Measurements from ENCODE around the gene WDR88.

The WDR88 gene, protein sequence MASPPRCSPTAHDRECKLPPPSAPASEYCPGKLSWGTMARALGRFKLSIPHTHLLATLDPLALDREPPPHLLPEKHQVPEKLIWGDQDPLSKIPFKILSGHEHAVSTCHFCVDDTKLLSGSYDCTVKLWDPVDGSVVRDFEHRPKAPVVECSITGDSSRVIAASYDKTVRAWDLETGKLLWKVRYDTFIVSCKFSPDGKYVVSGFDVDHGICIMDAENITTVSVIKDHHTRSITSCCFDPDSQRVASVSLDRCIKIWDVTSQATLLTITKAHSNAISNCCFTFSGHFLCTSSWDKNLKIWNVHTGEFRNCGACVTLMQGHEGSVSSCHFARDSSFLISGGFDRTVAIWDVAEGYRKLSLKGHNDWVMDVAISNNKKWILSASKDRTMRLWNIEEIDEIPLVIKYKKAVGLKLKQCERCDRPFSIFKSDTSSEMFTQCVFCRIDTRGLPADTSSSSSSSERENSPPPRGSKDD

GRCh38 chr19:33132021-33132420, at the start of gene WDR88:
TSS of gene WDR88 (plus strand) at chr19:33132114. CDS start at chr19:33132170, 56 bp downstream.
- DNase-seq (ENCODE audit: low read depth in 2 of 2): no peak

GRCh38 chr19:33085570-33086128, 46.3 kb upstream of the WDR88 start:
- no peak for DNase-seq (ENCODE audit: low read depth in 2 of 2)

GRCh38 chr19:33086955-33087354, 45.0 kb upstream of the WDR88 start:
- DNase-seq (ENCODE audit: low read depth in 2 of 2): no peak

DNA sequence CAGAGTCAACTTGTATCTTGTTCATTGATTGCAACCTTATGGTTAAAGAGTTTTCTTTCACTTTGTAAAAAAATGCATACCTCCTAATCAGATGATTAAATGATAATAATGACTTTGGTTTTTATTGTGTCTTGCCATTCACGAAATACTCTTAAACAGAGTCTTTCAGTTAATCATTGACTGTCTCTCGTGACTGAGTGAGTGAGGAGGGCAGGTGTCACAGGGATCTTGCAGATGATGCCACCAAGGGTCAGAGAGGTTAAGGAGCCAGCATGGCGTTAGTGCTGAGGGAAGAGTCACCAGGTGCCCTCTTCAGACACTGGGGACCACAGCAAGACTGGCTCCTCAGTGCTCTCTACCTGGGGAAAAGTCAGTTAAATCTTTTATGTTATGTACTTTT, 42.9 kb upstream of the WDR88 start:
- no peak for DNase-seq (ENCODE audit: low read depth in 2 of 2)

DNA sequence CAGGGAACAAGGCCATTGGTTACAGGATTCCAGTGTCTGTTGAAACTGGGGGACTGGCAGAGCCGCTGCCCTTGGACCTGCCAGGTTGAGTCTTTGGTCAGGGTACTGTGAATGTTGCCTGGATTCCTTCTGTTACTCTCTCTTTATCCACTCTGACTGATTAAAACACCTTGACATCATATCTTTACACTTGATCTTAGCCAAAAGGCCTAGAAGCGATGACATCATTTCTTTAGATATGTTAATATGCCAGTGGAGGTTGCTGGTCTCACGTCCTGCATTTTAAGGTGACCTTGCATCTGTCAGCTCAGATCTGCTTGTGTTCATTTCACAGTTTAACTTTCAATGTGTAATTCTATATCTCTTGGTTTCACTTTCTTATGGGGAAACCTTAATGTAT, 41.7 kb upstream of the WDR88 start:
- no peak for DNase-seq (ENCODE audit: low read depth in 2 of 2)

DNA sequence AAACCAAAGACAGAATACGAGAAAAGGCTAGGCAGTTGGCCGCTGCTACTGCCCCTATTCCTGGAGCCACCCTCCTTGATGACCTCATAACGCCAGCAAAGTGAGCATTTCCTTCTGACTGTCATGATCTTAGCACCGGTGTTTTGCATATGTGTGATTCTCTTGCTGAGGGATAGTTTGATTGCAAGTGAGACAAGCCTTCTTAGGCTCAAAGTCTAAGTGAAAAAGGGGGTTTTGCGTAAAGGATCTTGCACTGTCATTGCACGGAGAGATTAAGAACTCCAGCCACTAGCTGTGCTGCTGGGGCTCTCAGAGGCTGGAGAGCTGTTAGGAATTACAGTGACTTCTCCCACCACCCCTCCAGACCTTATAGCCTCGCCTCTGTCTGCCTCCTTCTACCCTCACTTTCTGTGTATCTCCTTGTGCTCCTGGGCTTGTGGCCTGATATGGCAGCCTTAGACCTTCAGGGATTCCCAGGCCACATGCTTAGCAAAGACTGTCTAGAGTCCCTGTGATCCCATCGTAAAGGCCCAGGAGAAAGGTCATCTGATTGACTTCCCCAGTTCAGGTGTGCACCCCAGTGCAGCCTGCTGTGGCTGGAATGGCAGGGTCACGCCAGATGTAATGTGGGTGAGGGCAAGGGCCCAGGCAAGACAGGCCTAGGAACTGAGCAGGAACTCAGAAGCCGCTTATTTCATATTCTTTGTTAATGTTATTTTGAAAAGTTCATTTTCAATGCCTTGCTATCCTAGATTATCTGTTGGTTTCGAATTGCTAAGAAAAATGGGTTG, 38.3 kb upstream of the WDR88 start:
- no peak for DNase-seq (ENCODE audit: low read depth in 2 of 2)

- no peak for DNase-seq (ENCODE audit: low read depth in 2 of 2)
These were observed 37.4 kb upstream of the WDR88 start for GRCh38 chr19:33094436-33095067.

GRCh38 chr19:33096005-33096404, 35.9 kb upstream of the WDR88 start:
- no peak for DNase-seq (ENCODE audit: low read depth in 2 of 2)

GRCh38 chr19:33098055-33098534, 33.8 kb upstream of the WDR88 start:
- no peak for DNase-seq (ENCODE audit: low read depth in 2 of 2)

DNA sequence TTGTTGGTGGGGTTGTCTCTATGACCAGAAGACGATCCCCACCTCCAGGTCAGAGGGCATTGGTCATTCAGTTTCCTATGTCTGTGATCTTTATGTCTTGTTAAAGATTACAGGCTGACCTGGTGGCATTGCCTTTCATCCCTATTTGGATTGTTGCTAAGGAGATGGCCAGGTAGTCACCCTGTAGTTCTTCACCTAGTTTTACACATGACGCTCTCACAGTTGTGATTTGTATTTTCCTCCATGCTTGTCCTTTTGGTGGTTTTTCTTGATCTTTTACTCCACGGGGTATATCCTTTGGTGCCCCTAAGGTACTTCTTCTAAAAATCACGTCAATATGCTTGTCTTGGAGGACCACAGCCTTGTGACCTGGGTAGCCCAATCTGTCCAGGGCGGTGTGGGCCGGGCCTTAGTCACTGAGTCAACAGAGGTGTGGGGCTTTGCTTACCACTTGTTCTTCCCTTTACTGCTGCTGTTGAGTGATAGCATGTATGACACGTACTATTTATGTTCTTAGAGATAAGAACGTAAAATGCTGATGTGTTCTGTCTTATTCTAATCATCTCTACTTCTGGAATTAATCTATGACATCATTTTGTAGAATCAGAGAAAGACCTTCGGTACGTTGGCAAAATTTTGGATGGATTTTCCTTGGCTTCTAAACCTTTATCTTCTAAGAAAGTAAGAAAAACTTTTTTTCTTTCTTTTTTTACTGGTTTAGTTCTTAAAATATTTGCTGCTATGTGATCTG, 30.8 kb upstream of the WDR88 start:
- DNase-seq (ENCODE audit: low read depth in 2 of 2): no peak

GRCh38 chr19:33102893-33103292, 29.0 kb upstream of the WDR88 start:
- DNase-seq (ENCODE audit: low read depth in 2 of 2): no peak

DNA sequence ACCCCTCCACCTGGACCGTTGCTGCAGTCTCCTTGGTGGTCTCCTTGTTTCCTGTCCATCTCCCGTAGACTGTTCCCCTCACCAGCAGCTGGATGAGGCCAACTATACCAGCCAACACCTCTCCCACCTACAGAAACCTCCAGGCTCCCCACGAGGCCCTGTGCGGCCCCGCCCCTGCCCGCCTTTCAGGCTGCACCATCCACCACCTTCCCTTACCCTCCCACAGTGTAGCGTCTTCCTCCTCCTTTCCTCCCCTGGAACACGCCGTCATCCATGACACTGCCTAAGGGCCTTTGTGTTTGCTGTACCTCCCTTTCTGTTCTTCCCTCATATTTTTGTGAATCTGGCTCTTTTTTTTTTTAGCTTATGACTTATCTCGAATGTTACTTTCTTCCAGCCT, 23.8 kb upstream of the WDR88 start:
- no peak for DNase-seq (ENCODE audit: low read depth in 2 of 2)

DNA sequence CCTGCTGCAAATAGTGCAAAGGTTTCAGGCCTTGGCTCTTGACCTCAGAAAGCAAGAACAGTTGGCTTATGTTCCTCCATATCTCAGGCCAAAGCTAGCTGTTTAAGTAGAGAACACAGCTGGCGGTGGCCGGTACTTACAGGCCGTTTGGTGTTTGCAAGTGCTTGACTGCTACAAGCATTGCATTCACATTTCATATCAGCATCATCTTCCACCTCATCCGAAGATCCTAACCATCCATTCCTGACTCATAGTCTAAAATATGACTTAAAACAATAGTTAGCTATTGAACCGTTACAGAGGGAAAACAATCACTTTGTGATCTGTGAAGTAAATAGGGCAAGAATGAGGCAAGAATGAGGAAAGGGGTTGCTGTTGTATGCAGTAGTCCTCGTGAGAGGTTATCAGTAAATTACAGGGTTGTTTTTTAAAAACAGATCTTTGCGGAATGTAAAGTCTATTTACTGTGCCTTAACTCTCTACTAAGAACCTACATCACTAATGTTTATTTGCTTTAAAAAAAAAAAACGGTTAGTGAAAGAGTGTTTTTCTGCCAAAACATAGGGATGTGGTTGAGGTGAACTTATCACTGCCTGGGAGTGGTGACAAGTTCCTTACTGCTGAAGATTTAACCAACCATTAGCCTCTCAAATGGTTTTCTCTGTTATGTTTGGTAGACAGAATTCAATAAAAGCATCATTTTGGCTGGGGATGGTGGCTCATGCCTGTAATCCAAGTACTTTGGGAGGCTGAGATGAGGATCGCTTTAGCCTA, 21.6 kb upstream of the WDR88 start:
- DNase-seq (ENCODE audit: low read depth in 2 of 2): no peak

- no peak for DNase-seq (ENCODE audit: low read depth in 2 of 2)
These were observed 20.3 kb upstream of the WDR88 start for GRCh38 chr19:33111587-33111986.

DNA sequence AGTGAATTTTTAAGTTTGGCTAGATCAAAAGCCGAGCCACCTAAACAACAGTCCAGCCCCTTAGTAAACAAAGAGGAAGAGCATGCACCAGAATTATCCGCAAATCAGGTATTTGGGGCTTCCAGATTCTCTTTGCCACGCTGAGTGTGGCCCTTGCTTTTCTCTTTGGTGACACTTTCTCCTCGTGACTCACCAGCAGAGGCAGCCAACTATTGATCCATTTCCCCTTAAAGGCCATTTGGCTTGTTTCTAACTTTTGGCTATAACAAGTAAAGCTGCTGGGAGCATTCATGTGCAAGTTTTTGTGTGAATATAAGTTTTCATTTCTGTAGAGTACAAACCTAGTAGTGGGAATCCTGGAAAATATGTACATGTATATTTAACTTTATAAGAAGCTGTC, 17.6 kb upstream of the WDR88 start:
- no peak for DNase-seq (ENCODE audit: low read depth in 2 of 2)

GRCh38 chr19:33117501-33117900, 14.4 kb upstream of the WDR88 start:
- no peak for DNase-seq (ENCODE audit: low read depth in 2 of 2)

DNA sequence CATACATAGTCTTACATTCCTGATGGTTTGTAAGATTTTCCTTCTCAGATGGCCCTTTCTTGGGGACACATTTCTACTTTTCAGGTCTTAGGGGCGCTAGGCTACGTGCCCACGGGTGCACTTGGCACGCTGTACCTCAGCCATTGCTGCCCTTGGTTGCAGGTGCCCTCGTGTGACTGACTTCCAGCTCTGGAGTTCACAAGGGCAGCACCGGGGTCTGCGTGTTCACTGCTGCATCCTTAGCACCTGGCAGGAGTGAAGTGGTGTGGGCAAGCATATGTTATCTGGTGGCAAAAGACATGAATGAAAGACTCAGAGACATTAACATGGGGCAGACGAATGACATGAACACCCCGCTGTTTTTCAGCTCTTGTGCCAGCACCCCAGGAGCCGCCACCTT, 13.3 kb upstream of the WDR88 start:
- DNase-seq (ENCODE audit: low read depth in 2 of 2): no peak

DNA sequence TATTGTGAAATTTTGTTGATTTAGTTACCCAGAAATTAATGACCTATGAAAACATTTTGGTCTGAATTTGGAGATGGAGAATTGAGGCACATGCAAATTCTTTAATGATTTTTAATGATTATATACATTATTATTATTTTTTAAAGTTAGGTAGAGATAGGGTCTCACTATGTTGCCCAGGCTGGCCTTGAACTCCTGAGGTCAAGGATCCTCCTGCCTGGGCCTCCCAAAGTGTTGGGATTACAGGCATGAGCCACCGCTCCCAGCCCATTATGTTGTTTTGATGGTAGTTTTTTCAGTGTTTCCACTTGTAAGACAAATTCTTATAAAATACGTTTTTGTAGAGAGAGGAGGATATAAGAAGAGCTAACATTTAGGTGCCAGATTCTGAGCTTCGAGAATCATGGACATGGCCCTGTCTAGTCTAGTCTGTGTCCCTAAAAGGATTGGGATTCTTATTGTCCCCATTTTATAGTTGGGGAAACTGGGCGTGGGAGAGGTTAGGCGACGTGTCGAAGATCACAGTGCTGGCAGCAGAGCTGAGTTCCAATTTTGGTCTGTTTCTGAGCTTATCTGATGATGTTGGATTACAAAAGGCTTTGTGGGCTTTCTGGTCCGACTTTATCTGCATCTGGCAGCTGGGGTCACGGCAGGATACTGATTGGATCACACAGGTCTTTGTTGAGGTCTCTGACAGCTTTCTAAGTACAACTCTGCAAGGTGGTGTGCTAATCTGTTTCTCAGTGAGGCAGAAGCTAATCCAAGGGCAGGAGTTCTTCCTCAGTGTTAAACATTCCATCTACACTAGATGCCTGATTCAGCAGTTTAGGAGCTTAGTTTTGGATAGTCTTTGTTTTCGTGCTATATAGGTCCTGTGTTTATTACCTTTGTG, 7.5 kb upstream of the WDR88 start:
- no peak for DNase-seq (ENCODE audit: low read depth in 2 of 2)

GRCh38 chr19:33125929-33126388, 6.0 kb upstream of the WDR88 start:
- DNase-seq (ENCODE audit: low read depth in 2 of 2): peak in 1 of 2 donors; percentile 11

All from stimulated activated CD4-positive, alpha-beta T cell treated with anti-CD3 and anti-CD28 coated beads, Interleukin-1b, Interleukin-23, amount 100 ng/mL, for 1 hour (primary cell).